Measurements from ENCODE around the gene UIMC1.

Gene UIMC1

DNA sequence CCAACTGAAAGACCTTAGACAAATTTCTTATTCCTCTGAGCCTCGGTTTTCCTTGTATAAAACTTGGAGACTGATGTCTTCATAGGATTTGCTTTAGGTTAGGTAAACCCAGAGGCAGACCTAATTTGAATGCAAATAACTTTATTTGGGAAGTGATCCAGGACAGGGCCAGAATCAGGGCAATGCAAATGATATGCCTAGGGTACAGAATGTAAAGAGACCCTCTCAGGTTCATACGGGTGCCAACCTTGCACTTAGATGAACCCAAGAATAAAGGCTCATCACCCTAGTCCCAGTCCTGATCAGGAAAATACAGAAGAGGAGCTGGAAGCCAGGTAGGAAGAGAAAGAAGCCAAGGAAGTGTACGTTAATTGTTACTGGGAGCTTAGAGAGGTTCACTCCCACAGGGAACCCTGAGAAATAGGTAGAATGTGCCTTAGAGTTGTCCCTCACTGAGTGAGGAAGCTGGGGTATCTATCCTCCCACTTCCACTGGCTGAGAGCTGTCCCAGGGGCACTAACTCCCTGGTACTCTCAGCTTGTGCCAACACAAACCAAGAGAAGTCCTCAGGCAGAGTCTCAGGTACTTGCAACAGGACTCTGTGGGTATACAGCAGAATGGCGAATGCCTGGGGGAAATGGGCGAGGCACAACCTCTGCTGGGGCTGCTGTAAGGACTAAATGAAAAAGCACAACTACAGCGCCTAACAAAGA lies 104.3 kb downstream of the UIMC1 start:
- DNase-seq (ENCODE audit: low spot score), result no peak

DNA sequence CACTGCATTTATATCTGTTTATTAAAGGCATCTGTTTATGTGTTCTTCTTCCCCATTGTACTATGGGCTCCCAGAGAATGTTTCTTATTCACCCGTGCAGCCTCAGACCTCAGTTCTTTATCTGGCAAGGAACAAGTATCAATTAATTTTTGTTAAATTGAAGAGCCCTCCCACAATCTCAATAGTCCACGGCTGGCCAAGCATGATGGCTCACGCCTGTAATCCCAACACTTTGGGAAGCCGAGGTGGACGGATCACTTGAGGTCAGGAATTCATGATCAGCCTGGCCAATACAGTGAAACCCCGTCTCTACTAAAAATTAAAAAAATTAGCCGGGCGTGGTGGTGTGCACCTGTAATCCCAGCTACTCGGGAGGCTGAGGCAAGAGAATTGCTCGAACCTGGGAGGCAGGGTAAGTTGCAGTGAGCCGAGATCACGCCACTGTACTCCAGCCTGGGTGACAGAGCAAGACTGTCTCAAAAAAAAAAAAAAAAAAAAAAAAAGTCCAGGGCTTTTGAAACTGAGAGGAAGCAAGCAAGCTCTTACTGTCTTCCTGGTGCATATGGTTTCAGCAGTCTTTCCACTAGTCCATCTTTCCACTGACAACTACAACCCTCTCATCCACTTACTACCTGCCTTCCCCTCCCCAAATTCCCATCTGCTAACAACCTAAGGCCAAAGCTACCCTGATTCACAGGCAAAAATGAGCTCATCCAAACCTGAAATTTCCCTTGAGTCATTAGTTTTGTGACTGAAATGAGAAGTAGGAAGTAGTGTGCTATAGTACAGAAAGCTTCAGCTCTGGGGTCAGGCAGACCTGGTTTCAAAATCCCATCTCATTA lies 105.1 kb downstream of the UIMC1 start:
- DNase-seq (ENCODE audit: low spot score), result peak; percentile 34

DNA sequence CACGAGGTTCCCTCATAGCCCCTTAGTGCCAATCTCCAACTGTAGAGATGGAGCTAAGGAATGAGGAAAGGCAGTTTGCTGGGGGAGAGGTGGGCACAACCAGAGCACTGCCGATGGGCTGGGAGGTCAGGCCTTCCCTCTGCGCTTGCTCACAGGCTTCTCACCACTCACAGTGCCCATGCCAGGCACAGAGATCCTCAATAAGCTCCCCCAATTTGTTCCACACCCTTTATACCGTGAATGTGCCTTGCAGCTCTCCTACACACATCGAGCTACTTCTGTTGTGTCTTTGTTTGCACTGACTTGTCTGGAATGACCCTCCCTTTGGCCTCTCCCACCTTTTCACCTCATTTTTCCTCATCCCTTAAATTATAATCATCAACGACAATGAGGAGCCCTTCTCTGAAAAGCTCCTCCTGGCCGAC lies 105.8 kb downstream of the UIMC1 start:
- DNase-seq (ENCODE audit: low spot score), result no peak

DNA sequence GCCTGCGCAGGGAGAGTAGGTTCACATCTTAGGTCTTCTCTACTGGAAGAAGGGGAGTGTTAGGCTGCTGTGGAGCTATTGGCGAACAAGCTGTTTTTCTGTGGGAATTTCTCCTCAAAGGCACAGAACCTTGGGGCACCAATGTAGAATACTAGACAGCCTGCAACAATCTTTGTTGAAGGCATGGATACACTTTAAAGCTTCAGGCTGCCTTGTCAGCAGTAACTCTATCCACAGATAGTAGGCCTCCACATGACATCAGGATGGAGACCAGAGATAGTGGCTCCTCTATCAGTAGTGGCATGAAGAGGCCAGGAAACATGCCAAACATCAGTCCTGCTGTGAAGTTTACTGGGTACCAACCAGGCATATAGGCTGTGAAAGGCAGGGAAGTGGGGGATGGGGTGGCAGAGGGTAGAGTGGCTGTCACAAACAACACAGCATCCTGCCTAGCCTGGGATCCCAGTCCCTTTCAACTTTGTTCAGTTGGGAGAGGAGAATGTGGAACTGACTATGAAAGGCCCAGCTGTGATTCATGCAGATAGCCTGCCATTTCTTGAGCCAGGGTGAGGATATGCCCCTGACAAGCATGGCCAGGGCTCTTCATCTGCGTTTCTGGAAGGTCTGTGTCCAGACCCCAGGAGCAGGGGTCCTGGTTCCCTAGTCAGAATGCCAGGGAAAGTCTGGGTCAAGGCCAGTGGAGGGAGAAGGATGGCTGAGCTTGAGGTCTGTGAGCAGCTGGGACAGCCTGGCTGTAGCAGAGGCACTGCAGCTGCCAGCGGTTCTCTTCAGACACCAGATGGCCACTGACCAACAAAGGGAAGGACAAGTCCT lies 106.4 kb downstream of the UIMC1 start:
- DNase-seq (ENCODE audit: low spot score), result no peak

DNA sequence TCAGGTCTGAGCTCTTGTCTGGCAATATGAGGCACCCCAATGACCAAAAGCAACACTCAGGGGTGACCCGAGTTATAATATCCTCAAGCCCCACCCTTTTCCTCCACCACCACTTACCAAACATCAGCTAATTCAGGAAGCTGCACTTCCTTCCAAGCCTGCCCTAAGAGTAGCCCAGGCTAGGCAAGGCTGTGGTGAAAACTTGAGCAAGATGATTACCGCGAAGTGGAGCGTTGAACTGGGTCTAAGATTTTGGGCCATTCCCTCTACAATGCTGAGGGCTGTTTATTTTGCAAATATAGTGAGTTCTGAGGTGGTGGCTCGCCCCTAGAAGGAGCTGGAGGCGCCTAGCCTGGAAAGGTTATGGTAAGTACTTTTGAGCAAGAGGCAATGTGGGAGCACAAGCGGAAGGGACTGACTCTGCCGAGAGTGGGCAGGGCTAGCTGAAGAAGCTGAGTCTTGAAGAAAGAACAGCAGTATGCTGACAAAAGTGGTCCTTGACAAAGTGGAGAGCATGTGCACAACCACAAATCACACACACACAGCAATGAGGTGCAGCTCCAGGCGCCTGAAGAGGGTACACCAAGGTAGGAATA lies 107.2 kb downstream of the UIMC1 start, which contains the start of gene HK3:
Gene HK3 (minus strand): TSS at position 51 of the 596 bp plus-strand sequence. CDS start 3,187 bp downstream, outside the sequence.
- DNase-seq (ENCODE audit: low spot score), result no peak

DNA sequence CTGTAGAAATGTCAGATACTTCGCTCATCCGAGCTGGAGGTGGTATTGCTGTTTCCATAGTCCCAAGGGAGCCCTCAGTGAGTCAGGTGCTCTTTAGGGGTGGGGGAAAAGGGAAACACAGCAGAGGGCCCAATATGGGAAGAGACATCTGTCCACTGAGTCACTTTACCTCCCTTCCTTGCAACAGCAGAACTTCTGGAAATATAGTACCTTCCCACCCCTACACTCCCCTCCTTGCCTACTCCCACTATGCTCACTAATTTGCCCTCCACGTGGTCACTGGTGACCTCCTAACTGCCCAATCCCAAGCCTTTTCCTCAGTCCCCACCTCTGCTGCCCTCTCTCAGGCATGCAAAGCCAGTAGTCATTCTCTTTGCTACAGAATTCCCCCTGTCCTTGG lies 109.3 kb downstream of the UIMC1 start:
- no peak for DNase-seq (ENCODE audit: low spot score)

DNA sequence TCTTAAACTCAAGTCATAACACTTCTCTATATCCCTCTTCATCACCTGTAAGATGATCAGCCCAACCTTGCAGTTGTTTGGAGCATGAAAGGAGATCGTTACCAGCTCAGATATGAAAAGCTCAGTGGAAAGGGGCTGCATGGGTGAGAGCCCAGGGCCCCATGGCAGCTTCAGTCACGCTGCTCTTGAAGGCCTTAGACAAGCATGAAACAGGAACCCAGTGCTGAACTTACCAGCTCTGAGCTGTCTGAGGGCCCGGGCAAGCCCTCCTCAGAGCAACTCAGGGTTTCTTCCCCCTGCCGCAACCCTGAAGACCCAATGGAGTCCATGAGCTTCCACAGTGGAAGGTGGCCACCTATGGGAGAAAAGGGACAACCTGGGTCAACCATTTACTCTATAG lies 110.7 kb downstream of the UIMC1 start:
- DNase-seq (ENCODE audit: low spot score), result no peak

DNA sequence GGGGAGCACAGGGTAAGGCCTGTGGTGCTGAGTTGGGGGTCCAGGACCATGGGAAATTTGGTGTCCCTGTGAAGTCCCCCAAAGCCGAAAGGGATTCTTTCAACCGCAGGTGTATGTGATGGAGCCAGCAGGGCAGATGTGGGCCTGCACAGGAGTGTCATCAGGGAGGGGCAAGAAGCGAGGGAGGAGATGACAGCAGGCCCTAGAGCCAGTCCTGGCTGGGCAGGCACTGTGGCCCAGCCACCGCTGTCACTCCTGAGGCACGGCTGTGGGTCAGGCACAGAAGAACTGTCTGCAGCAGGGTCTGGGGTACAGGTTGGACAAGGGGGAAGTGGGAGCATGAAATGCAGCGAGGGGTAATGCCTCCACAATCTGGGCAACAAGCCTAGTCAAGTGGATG lies 112.3 kb downstream of the UIMC1 start:
- DNase-seq (ENCODE audit: low spot score), result no peak

DNA sequence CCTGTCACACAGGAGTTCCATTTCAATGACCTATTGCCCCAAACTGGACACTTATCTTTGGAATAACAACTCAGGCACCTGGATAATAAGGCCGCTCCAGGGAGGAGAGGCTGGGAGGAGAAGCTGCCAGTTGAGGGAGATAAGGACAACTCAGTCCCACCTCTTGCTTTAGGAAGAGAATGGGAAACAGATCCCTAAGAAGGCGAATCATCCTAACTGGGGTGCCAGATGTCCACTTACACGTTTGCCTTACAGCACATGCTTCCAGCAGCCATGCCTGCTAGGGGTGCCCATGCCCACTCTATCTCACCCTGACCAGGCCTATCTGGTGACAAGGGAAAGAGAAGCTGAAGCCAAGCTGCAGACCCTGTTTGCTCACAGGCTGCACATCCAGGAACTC lies 113.9 kb downstream of the UIMC1 start:
- no peak for DNase-seq (ENCODE audit: low spot score)

DNA sequence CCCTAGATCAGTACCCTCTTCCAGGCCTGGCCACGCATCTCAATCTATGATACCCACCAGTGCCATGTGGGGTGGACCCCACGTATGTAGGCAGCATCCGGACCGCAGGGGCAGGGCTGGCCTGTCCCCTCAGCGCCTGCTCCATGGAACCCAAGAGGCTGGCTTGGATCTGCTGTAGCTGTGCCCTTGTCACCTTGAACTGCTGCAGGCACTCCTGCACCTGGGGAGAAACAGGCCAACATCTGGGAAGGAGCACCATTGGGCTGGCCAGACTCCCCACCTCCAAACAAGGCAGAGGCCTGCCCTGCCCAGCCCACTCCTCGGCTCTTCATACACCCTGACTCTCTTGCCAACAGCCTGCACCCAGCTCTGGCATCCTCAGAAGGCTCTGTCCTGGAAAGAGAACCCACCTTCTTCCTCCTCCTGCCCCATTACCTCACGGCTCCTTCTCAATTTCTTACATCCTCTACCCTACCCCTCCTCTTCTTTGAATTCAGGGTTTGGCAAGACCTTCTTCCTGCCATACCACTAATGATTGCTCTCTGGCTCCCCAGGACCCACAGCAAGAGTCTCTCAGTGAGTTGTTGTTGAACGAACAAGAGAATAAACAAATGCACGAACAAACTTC lies 115.1 kb downstream of the UIMC1 start:
- no peak for DNase-seq (ENCODE audit: low spot score)

DNA sequence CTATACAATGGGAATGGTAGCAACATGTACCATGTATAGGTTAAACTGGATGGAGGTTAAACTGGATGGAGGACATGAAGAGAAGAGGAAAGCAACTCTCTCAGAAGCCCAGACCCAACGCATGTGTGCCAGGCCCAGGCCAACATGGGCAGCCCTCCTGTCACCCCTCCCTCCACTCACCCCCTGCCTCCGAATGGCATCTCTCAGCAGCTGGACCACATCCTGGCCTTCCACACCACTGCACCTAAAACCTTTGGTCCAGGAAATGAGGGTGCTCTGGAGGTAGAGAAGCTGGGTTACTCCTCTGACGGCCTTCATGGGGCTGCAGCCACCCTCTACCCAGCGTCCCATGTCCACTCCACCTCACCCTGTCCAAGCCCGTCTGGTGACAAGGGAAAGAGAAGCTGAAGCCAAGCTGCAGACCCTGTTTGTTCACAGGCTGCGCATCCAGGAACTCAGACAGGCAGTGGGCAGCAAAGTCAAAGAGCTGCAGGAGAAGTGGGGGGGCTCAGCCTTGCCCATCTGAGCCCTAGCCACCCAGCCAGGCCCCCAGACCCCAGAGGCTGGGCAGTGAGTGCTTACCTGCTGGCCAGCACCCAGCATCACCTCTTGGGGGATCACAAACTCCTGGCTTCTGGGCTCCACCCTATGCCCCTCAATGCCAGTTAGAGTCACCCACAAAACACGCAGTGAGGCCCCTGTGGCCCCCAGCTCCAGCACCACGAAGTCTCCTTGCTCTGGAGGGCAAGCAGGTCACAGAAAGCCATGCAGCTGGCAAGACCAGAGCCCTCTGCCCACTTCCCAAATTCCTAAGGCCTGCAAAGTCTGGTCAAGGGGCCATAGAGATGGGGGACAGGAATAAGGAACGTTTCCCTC lies 115.9 kb downstream of the UIMC1 start:
- no peak for DNase-seq (ENCODE audit: low spot score)

DNA sequence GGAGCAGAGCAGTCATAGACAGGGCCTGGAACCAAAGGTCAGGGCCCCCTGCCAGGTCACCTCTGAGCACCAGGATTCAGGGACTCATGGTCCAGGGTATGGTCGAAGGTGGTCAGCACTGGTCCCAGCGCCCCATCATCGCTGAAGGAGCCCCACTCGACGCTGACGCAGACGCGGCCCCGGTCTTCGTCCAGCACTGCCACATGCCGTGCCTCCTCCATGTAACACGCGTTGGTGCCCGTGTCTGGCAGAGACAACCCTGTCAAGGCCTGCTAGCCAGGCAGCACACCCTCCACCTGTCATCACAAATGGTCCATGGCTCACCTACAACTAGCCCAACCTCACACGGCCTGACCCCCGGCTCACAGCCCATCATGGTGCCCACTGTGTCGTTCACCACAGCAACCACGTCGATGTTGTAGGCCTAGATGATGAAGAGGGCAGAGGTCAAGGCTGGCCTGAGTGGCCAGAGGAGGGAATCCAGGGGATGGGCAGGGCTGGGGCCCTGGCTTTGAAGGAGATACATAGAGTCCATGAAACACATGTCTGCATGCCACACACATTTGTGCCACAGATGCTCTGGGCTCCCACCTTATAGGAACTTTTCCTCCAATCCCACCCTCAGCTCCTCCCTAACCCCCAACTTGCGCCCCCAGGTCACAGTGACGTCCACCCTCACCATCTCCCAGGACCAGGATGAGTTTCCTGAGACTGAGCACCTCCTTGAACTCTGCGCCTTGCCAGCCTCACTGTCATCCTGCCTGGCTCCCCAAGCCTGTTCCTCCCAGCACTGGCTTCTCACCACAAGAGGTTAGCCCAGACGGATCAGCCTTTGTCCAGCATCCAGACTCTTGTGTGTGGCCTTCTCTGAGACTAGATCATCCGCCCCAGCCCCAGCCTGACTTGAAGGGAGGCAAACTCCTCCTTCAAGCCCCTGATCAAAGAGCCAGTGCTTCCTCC lies 117.0 kb downstream of the UIMC1 start:
- DNase-seq (ENCODE audit: low spot score), result no peak

DNA sequence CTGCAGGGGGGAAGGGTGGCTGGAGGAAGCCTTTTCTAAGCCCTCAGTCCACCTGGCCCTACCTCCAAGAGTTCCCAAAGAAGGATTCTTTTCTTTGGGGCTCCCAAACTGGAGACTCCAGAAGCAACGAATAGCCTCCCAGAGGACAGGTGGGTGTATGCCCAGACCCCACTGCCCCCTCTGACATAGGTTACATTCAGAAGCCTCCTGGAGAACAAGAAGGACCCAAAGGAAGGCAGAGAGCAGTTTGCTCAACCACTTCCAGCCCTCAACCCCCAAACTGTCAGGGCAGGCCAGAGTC lies 117.8 kb downstream of the UIMC1 start:
- no peak for DNase-seq (ENCODE audit: low spot score)

DNA sequence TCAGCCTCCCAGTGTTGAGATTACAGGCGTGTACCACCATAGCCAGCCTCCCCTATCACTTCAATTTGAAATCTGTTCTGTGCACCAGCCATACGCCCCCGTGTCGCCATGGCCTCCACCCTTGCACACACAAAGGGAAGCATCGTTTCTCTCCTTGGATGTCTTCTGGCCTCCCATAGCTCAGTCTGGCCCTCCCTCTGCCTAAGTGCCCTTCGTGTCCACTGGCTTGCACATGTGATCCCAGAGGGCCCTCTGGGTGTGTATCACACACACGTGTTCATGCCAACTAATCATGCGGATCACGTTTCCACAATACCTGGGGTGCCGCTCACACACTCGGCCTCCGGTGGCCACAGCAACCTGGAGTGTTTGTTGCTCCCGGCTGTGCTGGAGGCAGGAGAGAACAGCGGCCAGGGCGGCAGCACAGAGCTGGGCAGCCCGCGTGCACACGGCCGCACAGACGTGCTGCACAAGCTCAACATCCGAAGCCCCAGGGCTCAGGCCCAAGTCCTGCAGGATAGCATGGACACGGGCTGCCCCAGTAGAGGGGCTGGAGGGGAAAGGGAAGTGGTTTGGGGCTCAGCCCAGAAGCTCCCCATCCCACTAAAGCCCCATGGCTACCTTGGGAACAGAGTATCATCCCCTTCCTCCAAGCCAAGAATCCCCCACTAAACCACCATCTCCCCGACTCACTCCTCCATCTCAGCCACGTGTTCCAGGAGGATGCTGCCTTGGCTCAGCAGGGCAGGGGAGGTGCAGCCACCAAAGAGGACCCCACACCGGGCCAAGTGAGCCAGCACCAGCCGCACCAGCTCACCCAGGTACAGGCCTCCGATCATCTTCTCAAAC lies 118.3 kb downstream of the UIMC1 start:
- no peak for DNase-seq (ENCODE audit: low spot score)

DNA sequence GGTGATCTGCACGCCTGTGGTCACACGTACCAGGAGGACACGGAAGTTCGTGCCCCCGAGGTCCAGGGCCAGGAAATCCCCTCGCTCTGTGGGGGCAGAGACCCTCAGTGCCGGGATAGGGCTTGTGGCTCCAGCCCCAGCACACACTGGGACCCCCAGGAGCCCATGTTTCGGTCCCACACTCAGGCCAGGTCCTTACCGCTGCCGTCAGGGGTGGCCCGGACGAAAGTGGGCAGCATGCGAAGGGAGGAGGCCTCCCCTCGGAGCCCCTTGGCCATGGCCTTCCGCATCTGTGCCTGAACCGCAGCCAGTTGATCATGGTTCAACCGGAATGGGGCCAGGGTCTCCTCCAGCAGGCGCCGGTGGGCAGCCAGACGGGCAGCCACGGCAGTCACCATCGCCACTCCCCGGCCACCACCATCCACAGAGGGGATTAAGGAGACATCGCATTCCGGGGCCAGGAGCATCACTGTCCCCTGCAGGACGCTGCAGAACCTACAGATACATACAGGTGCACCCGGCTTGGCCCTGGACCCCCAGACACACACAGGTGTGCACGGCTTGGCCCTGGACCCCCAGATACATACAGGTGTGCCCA lies 119.2 kb downstream of the UIMC1 start:
- DNase-seq (ENCODE audit: low spot score), result no peak

DNA sequence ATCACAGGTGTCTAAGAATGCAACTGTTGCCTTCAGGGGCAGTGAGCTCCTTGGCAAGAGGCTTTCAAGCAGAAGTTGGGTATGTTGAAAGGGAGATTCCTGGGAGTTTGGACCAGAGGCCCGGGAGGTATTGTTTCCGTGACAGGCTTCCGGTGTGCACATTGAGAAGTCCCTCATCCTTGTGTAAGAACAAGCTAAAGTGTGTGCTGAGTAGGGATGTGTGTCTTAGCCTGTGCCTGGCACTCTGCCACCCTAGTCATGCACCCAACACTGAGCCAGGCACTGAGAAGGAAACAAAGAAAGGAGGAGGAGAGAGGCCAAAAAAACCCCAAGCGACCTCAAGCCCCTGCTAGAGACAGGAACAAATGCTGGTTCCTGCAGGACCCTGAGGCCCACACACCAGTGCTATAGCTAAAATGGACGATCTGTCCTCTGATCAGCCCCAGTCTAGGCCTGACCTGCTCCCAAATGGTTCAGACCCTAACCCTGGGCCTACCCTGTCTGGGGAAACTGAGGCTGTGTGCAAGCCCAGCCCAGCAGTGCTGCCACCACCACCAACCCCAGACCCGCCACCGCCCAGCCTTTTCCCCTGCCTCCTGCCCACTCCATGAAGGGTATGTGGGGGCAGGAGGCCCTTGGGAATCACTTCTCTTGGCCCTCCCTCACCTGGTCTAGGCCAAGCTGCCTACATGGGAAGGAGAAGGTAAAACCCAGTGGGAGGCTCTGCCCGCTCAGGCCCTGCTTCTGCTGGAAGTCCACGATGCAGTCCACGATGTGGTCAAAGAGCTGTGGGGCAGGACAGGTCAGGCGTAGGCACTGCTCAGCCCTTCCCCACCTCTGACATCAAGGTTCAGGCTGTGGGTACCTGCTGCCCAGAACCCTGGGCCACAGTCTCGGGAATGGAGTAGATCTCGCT lies 120.0 kb downstream of the UIMC1 start:
- DNase-seq (ENCODE audit: low spot score), result no peak

DNA sequence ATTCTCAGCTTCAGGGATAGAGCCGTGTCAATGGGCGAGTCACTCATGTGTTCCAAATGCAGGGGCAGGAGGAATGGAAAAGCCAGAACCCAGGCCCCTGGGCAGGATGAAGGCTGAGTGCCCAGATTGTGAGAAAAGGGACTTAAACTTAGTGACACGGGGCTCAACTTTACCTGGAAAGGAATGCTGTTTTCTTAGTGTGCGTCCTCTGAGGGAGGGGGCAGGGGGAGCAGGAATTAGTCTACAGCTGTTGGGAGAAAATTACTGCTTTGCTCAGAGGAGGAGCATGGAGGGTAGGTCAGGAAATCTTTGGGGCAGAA lies 122.0 kb downstream of the UIMC1 start:
- no peak for DNase-seq (ENCODE audit: low spot score)
